ENCODE measurements around the gene PSMD9.

DNA sequence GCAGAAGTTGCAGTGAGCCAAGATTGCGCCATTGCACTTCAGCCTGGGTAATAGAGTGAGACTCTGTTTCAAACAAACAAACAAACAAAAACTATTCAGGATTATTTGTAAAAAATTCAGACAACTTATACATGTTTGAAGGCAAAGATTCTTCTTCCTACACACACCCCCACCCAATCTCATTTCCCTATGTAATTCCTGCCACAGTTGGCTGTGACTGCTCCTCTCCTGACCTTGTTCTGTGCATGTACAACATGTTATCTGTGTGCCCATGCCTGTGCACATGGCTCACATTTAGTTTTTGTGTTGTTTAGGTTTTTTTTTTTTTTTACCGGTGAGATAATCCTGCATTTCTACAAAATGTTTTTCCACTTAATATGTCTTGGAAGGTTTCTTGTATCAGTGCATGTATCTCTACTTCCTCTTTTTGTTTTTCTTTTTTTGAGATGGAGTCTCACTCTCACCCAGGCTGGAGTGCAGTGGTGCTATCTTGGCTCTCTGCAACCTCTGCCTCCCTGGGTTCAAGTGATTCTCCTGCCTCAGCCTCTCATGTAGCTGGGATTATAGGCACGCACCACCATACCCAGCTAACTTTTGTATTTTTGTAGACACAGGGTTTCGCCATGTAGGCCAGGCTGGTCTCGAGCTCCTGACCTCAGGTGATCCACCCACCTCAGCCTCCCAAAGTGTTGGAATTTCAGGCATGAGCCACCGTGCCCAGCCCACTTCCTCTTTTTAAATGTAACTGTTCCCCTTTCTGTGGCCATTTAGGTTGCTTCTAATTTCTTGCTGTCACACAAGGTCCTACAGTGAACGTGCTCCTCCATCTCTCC, 38.5 kb downstream of the PSMD9 start:
- TF ChIP-seq EZH2 (IDR thresholded peaks at IDR 0.05; ENCODE audit: insufficient read depth, poor library complexity, severe bottlenecking), result no peak
- TF ChIP-seq EZH2phosphoT487 (IDR thresholded peaks at IDR 0.05; ENCODE audit: insufficient read depth, low read depth), result no peak

All from GM23248 (cell line).